22Rv1 (cell line): ENCODE data around the gene VASN.

Source experiments
- CTCF ChIP-seq: fragments of 450-650 bp; IDR thresholded peaks from 2 replicates; pipeline ENCODE4 v1.5.1; 2017; ENCODE audit warnings: mild to moderate bottlenecking
- ZFX ChIP-seq: fragments of 450-650 bp; IDR thresholded peaks from 2 replicates; pipeline ENCODE4 v1.6.1; 2017; ENCODE audit warnings: antibody characterized with exemption, borderline replicate concordance

GRCh38 chr16:4351880-4352279, 19.8 kb upstream of the VASN start:
- TF ChIP-seq CTCF = no peak
- TF ChIP-seq ZFX = no peak
